ENCODE measurements around the gene SNAPC3.

The SNAPC3 gene

DNA sequence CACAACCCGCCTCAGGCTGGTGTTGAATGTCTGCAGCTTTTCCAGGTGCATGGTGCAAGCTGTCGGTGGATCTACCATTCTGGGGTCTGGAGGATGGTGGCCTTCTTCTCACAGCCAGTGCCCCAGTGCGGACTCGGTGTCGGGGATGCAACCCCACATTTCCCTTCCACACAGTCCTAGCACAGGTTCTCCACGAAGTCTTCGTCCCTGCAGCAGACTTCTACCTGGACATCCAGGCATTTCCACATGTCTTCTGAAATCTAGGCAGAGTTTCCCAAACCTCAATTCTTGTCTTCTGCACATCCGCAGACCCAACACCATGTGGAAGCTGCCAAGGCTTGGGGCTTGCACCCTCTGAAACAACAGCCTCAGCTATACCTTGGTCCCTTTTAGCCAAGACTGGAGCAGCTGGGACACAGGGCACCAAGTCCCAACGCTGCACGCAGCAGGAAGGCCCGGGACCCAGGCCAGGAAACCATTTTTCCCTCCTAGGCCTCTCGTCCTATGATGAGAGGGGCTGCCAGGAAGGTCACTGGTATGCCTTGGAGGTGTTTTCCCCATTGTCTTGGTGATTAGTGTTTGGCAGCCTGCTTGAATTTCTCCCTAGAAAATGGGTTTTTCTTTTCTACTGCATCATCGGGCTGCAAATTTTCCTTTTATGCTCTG lies 69.9 kb downstream of the SNAPC3 start:
- DNase-seq (ENCODE audit: low read depth in 3 of 3): no peak

DNA sequence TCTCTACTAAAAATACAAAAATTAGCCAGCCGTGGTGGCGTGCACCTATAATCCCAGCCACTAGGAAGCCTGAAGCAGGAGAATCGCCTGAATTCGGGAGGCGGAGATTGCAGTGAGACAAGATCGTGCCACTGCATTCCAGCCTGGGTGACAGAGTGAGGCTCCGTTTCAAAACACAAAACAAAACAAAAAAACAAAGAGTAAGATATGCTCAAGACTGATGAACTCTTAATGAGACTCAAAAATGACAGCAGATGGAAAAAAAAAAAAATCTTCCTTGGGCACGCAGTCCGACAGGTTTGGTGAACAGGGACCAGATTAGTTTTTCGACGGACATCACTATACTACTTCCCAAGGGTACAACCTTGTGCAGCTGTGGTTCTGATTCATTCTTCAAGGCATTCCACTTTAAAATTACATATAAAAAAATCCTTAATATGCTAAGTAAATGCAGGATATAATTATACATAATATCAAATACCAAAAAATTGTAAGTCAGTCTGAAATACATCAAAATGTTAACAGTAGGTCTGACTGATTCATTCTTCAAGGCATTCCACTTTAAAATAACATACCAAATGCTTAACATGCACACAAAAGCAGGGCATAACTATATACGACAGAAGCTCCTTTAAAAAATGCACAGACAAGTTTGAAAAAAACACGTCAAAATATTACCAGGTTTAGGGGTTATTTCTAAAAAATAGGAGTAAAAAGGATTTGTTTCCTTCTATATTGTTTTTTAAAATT lies 75.7 kb downstream of the SNAPC3 start:
- no peak for DNase-seq (ENCODE audit: low read depth in 3 of 3)

GRCh38 chr9:15499139-15499538 lies 76.5 kb downstream of the SNAPC3 start:
- no peak for DNase-seq (ENCODE audit: low read depth in 3 of 3)

- no peak for DNase-seq (ENCODE audit: low read depth in 3 of 3)
Observed at GRCh38 chr9:15501179-15501578, 78.5 kb downstream of the SNAPC3 start.

DNA sequence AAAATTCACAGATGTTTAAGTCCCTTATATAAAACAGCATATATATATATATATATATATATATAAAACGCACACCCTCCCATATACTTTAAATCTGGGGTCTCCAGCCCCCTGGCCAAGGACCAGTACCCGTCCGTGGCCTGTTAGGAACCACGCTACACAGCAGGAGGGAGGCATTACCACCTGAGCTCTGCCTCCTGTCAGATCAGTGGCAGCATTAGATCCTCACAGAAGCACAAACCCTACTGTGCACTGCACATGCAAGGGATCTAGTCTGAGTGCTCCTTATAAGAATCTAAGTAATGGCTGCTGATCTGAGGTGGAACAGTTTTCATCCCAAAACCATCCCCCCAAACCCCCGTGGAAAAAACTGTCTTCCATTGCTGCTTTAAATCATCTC lies 79.1 kb downstream of the SNAPC3 start:
- DNase-seq (ENCODE audit: low read depth in 3 of 3): no peak

GRCh38 chr9:15505921-15506320 lies 83.2 kb downstream of the SNAPC3 start:
- no peak for DNase-seq (ENCODE audit: low read depth in 3 of 3)

DNA sequence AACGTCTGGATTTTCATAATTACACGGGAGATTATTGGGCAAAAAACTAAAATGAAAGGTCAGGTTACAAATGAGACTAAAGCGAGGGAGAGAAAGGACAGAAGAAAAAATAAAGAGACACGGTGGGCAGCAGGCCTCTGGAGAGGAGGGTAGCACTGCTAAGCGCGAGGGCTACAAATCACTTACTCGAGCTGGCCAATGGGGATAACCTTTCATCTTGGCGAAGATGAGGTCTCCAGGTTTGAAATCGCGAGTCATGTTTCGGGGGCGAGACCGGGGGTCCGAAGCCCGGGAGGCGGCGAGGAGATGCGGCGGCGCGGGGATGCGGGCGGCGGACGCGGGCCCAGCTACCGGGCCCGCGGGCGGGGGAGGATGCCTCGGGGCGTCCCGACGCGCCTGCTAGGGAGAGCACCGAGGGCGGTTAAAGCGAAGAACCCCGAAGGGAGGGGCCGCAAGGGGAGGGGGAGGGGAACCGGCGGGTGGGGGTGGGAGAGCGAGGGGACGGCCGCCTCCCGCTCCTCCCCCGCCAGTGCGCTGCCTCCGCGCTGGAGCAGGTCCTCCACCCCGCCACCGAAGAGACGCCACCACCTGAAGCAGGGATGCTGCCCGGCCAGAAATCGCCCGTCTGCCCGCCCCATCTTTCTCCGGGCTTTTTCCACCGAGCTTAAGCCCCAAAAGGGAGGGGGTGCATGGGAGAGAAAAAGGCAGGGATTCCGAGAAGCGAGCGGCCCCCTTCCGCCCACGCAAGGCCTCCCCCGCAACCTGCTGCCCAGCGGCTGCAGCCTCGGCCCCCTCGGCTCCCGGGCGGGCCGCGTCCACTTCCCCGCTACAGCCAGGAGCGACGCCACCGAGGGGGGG lies 87.5 kb downstream of the SNAPC3 start:
- peak; percentile 34 to 64 (median 35) for DNase-seq (ENCODE audit: low read depth in 3 of 3)

GRCh38 chr9:15510789-15511575 lies 88.3 kb downstream of the SNAPC3 start, which contains the start of gene PSIP1:
Gene PSIP1 (minus strand): TSS chr9:15510970. CDS start chr9:15510188, 782 bp downstream.
- peak; percentile 63 to 83 (median 75) for DNase-seq (ENCODE audit: low read depth in 3 of 3)
